AG04449 (cell line): Measurements from ENCODE around the gene ABCC5.

Experiments used
- CTCF ChIA-PET: fragments of 350-600 bp; formaldehyde crosslinking; extraction: SDS; loops from one replicate; lab custom pipeline; 2021; ENCODE audit warnings: antibody characterized with exemption; lab: Yijun Ruan, JAX
- POLR2A ChIA-PET: fragments of 400-600, 350-600 bp; formaldehyde crosslinking; extraction: SDS; loops from one replicate; lab custom pipeline; 2020; ENCODE audit warnings: antibody characterized with exemption, inconsistent platforms; lab: Yijun Ruan, JAX
- DNase-seq: peaks from one replicate; pipeline ENCODE4 v3.0.0-alpha.2; 2010; ENCODE audit warnings: low read depth, low spot score
- H3K4me3 ChIP-seq: 2 replicates; pipeline ENCODE4 v1.5.1; 2011; ENCODE audit warnings: low read depth, mild to moderate bottlenecking, control low read depth, low read length
- TF ChIP-seq, protein P1 (sequence below): IDR thresholded peaks from one replicate; pipeline ENCODE4 v1.5.1; 2011; ENCODE audit warnings: mild to moderate bottlenecking, moderate library complexity, low read length, control low read depth, inconsistent platforms; ENCODE audit not compliant: insufficient read depth; ENCODE audit errors: missing control alignments

The ABCC5 gene

DNA sequence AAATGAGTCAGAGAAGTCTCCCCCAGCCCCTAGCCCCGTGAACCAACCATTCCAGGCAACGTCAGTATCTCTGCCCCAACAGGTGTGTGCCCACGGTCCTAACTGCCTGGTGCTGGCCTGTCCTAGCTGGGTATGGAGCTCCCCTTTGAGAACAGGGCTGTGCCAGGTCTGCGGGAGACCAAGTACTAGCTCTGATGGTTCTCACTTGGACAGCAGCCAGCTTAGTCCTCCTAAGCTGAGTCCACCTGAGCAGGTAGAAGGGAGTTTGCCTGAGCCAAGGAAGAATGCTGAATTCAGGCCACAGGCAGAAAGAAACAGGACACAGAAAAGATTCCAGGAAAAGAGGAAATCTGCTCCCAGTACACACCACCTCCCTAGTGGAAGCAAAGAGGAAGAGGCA is 99.9 kb downstream of the ABCC5 start:
- DNase-seq, result no peak
- CTCF ChIA-PET, result interaction anchor here (0.7 to 2.2 kb wide), 3 partner anchors 14 to 309 kb away, joined by 3 to 10 read pairs (median 6); no protein-coding TSS in a partner anchor
- POLR2A ChIA-PET, result no interaction called here
- TF ChIP-seq, protein P1, sequence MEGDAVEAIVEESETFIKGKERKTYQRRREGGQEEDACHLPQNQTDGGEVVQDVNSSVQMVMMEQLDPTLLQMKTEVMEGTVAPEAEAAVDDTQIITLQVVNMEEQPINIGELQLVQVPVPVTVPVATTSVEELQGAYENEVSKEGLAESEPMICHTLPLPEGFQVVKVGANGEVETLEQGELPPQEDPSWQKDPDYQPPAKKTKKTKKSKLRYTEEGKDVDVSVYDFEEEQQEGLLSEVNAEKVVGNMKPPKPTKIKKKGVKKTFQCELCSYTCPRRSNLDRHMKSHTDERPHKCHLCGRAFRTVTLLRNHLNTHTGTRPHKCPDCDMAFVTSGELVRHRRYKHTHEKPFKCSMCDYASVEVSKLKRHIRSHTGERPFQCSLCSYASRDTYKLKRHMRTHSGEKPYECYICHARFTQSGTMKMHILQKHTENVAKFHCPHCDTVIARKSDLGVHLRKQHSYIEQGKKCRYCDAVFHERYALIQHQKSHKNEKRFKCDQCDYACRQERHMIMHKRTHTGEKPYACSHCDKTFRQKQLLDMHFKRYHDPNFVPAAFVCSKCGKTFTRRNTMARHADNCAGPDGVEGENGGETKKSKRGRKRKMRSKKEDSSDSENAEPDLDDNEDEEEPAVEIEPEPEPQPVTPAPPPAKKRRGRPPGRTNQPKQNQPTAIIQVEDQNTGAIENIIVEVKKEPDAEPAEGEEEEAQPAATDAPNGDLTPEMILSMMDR, result no peak
- no peak overlapping the region for H3K4me3 ChIP-seq

DNA sequence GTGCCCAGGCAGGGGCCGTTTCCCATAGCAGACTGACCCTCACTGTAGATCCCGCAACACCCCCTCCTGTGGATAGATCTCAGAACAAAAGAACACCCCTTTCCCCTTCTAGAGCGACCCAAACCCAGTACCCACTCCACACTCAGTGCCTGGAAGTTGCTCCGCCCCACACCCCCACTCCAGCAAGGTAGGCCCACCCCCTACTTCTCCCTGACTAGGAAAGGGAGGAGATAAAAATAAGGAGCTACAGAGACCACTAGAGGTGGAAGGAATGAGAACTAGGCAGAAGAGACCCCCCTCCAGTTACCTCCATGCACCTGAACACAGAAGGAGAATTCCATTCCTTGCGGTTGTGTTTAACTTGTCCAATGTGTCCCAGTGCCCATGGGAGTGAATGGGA is 102.8 kb downstream of the ABCC5 start:
- ChIA-PET POLR2A (no interaction called here), CTCF (interaction anchor here (1.3 to 2.6 kb wide), 4 partner anchors 9 to 335 kb away, joined by 3 to 10 read pairs (median 4); partner anchors contain the start of gene EEF1AKMT4)
- no peak for DNase-seq
- TF ChIP-seq, protein P1, result no peak
- H3K4me3 ChIP-seq, result no peak overlapping the region

DNA sequence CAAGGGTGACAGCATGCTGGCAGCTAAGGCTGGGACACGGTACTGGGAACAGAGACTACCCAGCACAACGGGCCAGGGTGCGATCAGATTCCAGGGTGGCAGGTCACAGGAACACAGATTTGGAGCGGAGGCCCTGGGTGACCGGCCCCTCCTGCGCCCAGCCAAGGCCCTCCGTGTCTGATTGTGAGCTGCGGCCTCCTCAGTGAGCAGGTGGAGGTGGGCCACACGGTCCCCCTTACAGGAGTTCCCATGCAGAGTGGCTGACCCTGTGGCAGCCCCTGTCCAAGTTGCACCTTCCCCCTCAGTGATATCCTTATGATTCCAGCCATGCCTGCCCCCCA is 104.1 kb downstream of the ABCC5 start:
- no peak for DNase-seq
- no peak overlapping the region for H3K4me3 ChIP-seq
- ChIA-PET CTCF (no interaction called here), POLR2A (no interaction called here)
- TF ChIP-seq, protein P1, result no peak

DNA sequence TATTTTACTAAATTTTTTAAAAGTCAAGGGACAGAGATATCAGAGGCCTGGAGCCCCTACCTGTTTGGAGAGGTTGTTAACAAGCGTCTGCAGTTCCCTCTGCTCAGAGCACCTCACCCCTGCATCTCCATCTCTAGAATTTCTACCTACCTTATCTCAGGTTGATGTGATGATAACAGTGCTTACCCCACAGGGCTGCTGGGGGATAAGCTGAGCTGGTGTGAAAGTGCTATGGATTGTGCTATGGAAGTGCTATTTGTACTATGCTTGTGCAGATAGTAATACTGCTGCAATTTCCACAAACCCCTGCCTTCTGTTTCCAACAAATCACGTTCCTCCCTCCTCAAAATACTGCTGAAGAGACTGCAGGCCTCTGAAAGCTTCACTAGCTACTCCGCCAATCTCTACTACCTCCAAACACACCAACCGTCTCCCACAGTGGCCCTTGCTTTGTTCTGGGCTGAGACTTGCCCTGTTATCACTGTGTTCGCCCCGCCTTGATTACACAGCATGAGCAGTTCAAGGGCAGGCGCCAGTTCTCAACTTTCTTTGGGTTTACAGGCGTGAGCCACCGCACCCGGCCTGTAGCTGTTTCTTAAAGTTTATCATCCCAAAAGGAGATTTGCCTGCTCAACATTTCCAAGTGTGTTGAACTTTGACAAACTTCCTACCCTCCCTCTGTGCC is 104.6 kb downstream of the ABCC5 start:
- POLR2A ChIA-PET, result no interaction called here
- CTCF ChIA-PET, result interaction anchor here (1.5 kb wide), 1 partner anchor 18 kb away, joined by 3 read pairs; no protein-coding TSS in a partner anchor
- H3K4me3 ChIP-seq, result no peak overlapping the region
- no peak for DNase-seq
- TF ChIP-seq, protein P1, result no peak

DNA sequence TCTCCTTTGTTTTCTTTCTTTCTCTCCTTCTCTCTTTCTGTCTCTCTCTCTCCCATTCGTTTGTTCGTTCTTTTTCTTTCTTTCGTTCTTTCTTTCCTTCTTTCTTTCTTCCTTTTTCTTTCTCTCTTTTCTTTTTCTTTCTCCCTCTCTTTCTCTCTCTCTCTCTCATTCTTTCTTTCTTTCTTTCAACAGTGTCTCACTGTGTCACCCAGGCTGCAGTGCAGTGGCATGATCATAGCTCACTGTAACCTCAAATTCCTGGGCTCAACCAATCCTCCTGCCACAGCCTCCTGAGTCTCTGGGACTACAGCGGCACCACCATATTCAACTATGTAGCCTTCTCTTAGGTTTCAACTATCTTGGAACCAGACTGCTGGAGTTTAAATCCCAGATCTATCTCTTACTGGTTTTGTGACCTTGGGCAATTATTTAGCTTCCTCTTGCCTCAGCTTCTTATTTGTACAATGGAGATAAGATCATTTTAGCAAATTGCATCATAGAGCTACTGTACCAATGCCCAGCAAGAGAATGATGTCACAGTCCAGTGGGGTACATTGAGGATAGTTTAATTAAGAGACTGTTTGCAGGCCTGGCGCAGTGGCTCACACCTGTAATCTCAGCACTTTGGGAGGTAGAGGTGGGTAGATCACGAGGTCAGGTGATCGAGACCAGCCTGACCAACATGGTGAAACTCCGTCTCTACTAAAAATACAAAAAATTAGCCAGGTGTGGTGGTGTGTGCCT is 105.7 kb downstream of the ABCC5 start:
- TF ChIP-seq, protein P1, result no peak
- no peak for DNase-seq
- POLR2A ChIA-PET, result no interaction called here
- CTCF ChIA-PET, result interaction anchor here (1.2 to 1.5 kb wide), 2 partner anchors 15 to 16 kb away, joined by 3 read pairs; no protein-coding TSS in a partner anchor
- no peak overlapping the region for H3K4me3 ChIP-seq

DNA sequence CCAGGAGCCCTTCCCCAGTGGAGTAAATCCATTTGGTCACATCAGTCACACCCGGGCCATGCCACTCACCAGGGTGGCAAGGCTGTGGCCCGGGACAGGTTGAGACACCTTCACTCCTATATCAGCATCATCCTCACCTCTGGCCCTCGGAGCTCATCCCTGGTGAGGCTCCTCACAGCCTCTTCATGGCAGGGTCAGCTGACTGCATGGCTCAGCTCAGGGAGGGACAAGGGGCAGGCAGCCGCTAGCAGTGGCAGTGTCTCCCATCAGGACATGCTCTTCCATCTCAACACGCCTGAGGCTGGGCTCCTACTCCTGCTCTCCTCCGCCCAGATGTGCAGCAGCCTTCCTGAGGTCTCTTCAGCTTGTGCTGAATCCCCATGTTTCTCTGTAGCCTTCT is 106.6 kb downstream of the ABCC5 start:
- CTCF ChIA-PET, result interaction anchor here (0.9 to 1.3 kb wide), 4 partner anchors 15 to 331 kb away, joined by 3 to 4 read pairs (median 3); partner anchors contain the start of gene EIF2B5
- DNase-seq, result no peak
- TF ChIP-seq, protein P1, result no peak
- no peak overlapping the region for H3K4me3 ChIP-seq
- POLR2A ChIA-PET, result no interaction called here
